Keratinocyte (primary cell): Measurements from ENCODE around the gene FNDC3B. TPM values are rescaled to one million over a fixed set of nuclear protein-coding genes. Genes with fewer than 3 reads are reported as not detected.

Source experiments
- DNase-seq: peaks from one replicate; pipeline ENCODE4 v3.0.0-alpha.2; 2011; ENCODE audit warnings: low read depth, missing footprints, low spot score
- FAIRE-seq: peaks from 2 replicates; lab custom pipeline; 2011; peaks lifted over from hg19 to GRCh38; lab: Jason Lieb, UNC
- H2AFZ ChIP-seq: 2 replicates; pipeline ENCODE4 v1.6.0; 2012; ENCODE audit warnings: low read length, control low read depth, inconsistent platforms; ENCODE audit not compliant: control insufficient read depth
- H3K27ac ChIP-seq: 2 replicates; pipeline ENCODE4 v1.5.1; 2011; ENCODE audit warnings: low read length; ENCODE audit not compliant: control insufficient read depth, insufficient read depth
- H3K27me3 ChIP-seq: 3 replicates; pipeline ENCODE4 v1.6.0; 2011; ENCODE audit warnings: low read length; ENCODE audit not compliant: control insufficient read depth, insufficient read depth; ENCODE audit errors: extremely low read depth
- H3K36me3 ChIP-seq, 2 experiments: 2 replicates in 1 of 2; 3 replicates in 1 of 2; pipeline ENCODE4 v1.5.1; 2011; ENCODE audit warnings: low read length in 2 of 2, mild to moderate bottlenecking in 1 of 2; ENCODE audit not compliant: control insufficient read depth in 2 of 2, insufficient read depth in 2 of 2; ENCODE audit errors: extremely low read depth in 1 of 2
- H3K4me1 ChIP-seq: 3 replicates; pipeline ENCODE4 v1.5.1; 2011; ENCODE audit warnings: low read length; ENCODE audit not compliant: control insufficient read depth, insufficient read depth; ENCODE audit errors: extremely low read depth
- H3K4me2 ChIP-seq: 3 replicates; pipeline ENCODE4 v1.6.0; 2011; ENCODE audit warnings: low read depth, low read length; ENCODE audit not compliant: control insufficient read depth, insufficient read depth; ENCODE audit errors: extremely low read depth
- H3K4me3 ChIP-seq, 3 experiments: fragments of 200-600 bp in 1 of 3; sonication (generic) in 1 of 3; 2 replicates in 2 of 3; 3 replicates in 1 of 3; pipeline ENCODE4 v1.5.1; 2011 to 2016; ENCODE audit warnings: low read length in 3 of 3, mild to moderate bottlenecking in 3 of 3, control low read depth in 2 of 3, inconsistent platforms in 1 of 3, low read depth in 1 of 3, mixed read lengths in 1 of 3, mixed run types in 1 of 3, moderate library complexity in 1 of 3; ENCODE audit not compliant: control insufficient read depth in 2 of 3, insufficient read depth in 2 of 3; ENCODE audit errors: extremely low read depth in 1 of 3
- H3K79me2 ChIP-seq: 2 replicates; pipeline ENCODE4 v1.6.0; 2012; ENCODE audit warnings: low read length; ENCODE audit not compliant: control insufficient read depth, insufficient read depth
- H3K9ac ChIP-seq: 3 replicates; pipeline ENCODE4 v1.6.0; 2011; ENCODE audit warnings: low read length; ENCODE audit not compliant: control insufficient read depth, insufficient read depth; ENCODE audit errors: extremely low read depth
- H3K9me1 ChIP-seq: 3 replicates; pipeline ENCODE4 v1.6.0; 2011; ENCODE audit warnings: low read length; ENCODE audit not compliant: control insufficient read depth, insufficient read depth; ENCODE audit errors: extremely low read depth
- H3K9me3 ChIP-seq: 2 replicates; pipeline ENCODE4 v1.5.1; 2012; ENCODE audit warnings: low read depth, low read length; ENCODE audit not compliant: control insufficient read depth
- H4K20me1 ChIP-seq: 3 replicates; pipeline ENCODE4 v1.6.0; 2011; ENCODE audit warnings: low read length; ENCODE audit not compliant: control insufficient read depth, insufficient read depth; ENCODE audit errors: extremely low read depth
- CTCF ChIP-seq, 3 experiments: IDR thresholded peaks in 1 of 3; conservative IDR thresholded peaks in 1 of 3; optimal IDR thresholded peaks in 1 of 3; 2 replicates in 2 of 3; 3 replicates in 1 of 3; pipeline versions ENCODE3 to v1.5.1; 2011; ENCODE audit warnings: low read length in 3 of 3, mild to moderate bottlenecking in 3 of 3, moderate library complexity in 2 of 3, control low read depth in 1 of 3, inconsistent platforms in 1 of 3; ENCODE audit not compliant: insufficient read depth in 2 of 3; ENCODE audit errors: extremely low read depth in 1 of 3
- EZH2 ChIP-seq: IDR thresholded peaks from one replicate; pipeline ENCODE4 v1.6.1; 2012; ENCODE audit warnings: inconsistent platforms, mild to moderate bottlenecking, low read length, moderate library complexity
- dilution Hi-C: fragments of 300-500 bp; cut with MboI; formaldehyde crosslinking; loops from one replicate; pipeline ENCODE4 v1.7.0; 2020; ENCODE audit warnings: low sequenced_read_pairs; ENCODE audit not compliant: extremely low pct_ligation_motif_present
- polyA plus RNA-seq, 5 experiments: library from polyadenylated mRNA; depleted of rRNA in 3 of 5; stranded (reverse) in 3 of 5; stranded (forward) in 1 of 5; unstranded in 1 of 5; fragments of >200 nt; gene quantifications; 1 replicate in 1 of 5; 2 replicates in 3 of 5; 3 replicates in 1 of 5; pipeline versions ENCODE4 v1.2.1 to v1.2.3, GENCODE V29; 2011 to 2012; ENCODE audit warnings: missing spikeins in 2 of 5, low read depth in 1 of 5, low replicate concordance in 1 of 5

Gene FNDC3B
- polyA plus RNA-seq, 1 donor (not counting 4 experiments of a cell fraction or from before 2014, with no cell fraction given), result 31.4 TPM

- H4K20me1 ChIP-seq, result no peaks in the 10 kb centered on the region
- no peak overlapping the region for H3K9ac ChIP-seq
- no peaks in the 10 kb centered on the region for H3K9me3 ChIP-seq
- H3K9me1 ChIP-seq, result no peaks in the 10 kb centered on the region
- peaks cover 63% of the 10 kb centered on the region for H3K79me2 ChIP-seq
- no peak for TF ChIP-seq CTCF (optimal IDR thresholded peaks at IDR 0.05 in 1 of 3, IDR thresholded peaks at IDR 0.05 in 1 of 3, conservative IDR thresholded peaks at IDR 0.05 in 1 of 3; ENCODE audit: extremely low read depth in 1 of 3, insufficient read depth in 2 of 3, low read length in 3 of 3)
- no peak for TF ChIP-seq EZH2
- peaks cover 63% of the 10 kb centered on the region for H3K4me1 ChIP-seq
- H3K4me3 ChIP-seq, result peak overlapping the region in 1 of 3 experiments; percentile 17
- dilution Hi-C loops, result no loop called here
- H3K27ac ChIP-seq, result peak overlapping the region; percentile 54
- peak; percentile 41 for FAIRE-seq
- H3K4me2 ChIP-seq, result peak overlapping the region; percentile 80
- peaks cover 1 to 3% of the 10 kb centered on the region in 2 experiments for H3K36me3 ChIP-seq
- DNase-seq, result no peak
- no peaks in the 10 kb centered on the region for H3K27me3 ChIP-seq
- H2AFZ ChIP-seq, result no peak overlapping the region
Observed at GRCh38 chr3:172089250-172089649, 49.9 kb downstream of the FNDC3B start.

GRCh38 chr3:172090035-172090434 is 50.7 kb downstream of the FNDC3B start:
- Histone ChIP-seq H3K9me1 (no peaks in the 10 kb centered on the region), H3K4me3 (no peak overlapping the region), H3K4me2 (peak overlapping the region; percentile 36), H3K4me1 (peaks cover 65% of the 10 kb centered on the region), H4K20me1 (no peaks in the 10 kb centered on the region), H3K9ac (no peak overlapping the region), H2AFZ (no peak overlapping the region), H3K27ac (peak overlapping the region; percentile 10), H3K79me2 (peaks cover 63% of the 10 kb centered on the region), H3K27me3 (no peaks in the 10 kb centered on the region), H3K36me3 (peaks cover 1 to 3% of the 10 kb centered on the region in 2 experiments), H3K9me3 (no peaks in the 10 kb centered on the region)
- no peak for TF ChIP-seq EZH2
- TF ChIP-seq CTCF (optimal IDR thresholded peaks at IDR 0.05 in 1 of 3, IDR thresholded peaks at IDR 0.05 in 1 of 3, conservative IDR thresholded peaks at IDR 0.05 in 1 of 3; ENCODE audit: extremely low read depth in 1 of 3, insufficient read depth in 2 of 3, low read length in 3 of 3), result no peak
- DNase-seq (no peak), FAIRE-seq (no peak)
- dilution Hi-C loops, result no loop called here
